Suppressor macrophage treated with lipopolysaccharide for 4 hours (primary cell): ENCODE data around the gene SORCS1.
"Not testable (repeated sequence)": the region's sequence is repeated elsewhere in the genome, so short reads cannot be mapped to it uniquely, and the experiment has no call there.

Experiments
- DNase-seq: peaks from one replicate; pipeline ENCODE4 v3.0.0-alpha.2; 2020

SORCS1 gene

DNA sequence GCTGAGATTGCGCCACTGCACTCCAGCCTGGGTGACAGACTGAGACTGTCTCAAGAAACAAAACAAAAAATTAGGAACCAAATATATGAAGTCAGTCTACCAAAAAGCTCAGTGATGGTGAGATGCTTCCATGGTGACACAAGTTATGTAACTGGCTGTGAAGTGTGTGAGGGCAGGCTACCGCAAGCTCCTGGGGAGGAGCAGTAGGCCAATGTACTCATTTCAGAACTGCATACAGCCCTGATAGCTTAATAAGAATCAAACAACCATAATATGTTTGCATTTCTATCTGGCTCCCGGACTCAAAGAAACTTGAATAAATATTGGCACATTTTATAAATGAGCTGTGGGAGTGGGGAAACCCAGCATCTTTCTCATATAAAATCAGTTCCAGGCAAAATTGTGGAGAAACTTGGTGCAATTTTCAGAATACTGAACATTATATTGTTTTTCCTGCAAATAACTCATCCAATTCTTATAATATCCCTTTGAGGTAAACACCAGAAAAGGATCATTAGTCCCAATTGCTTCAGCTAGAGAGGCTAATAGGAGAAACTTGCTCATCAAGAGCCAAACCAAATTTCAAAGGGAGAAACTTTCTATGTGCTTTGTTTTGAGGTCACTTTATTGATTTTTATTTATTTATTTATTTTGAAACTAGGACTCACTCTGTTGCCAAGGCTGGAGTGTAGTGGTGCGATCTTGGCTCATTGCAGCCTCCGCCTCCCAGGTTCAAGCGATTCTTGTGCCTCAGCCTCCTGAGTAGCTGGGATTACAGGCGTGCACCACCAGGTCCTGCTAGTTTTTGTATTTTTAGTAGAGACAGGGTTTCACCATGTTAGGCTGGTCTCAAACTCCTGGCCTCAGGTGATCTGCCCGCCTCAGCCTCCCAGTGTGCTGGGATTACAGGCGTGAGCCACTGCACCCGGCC is 127.0 kb downstream of the SORCS1 start:
- no peak for DNase-seq

DNA sequence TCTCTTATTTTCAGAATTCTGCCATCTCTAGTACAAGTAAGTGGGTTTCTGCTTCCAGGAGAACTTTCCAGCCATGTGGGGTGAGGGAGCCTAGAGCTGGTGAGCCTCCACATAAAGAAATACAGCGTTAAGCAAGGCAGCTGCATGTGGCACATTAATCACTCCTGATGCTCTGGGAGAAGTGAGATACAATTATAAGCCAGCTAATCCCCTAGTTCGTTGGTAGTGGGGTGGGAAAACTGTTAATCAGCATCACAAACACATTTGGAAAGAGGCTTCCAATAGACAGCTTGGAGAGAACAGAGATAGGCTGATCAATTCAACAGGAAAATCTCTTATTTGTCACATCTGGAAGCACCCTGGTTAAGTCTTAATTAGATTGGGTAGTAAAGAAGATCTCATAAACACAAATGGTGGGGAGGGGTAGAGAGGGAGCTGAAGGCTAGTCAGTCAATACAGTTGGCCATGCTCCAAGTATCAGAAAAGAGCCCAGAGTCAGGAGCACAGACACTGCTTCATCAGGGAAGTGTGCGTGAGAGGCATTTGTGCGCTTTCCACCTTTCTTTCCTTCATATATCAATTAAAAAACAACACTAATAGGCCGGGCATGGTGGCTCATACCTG is 130.6 kb downstream of the SORCS1 start:
- no peak for DNase-seq

DNA sequence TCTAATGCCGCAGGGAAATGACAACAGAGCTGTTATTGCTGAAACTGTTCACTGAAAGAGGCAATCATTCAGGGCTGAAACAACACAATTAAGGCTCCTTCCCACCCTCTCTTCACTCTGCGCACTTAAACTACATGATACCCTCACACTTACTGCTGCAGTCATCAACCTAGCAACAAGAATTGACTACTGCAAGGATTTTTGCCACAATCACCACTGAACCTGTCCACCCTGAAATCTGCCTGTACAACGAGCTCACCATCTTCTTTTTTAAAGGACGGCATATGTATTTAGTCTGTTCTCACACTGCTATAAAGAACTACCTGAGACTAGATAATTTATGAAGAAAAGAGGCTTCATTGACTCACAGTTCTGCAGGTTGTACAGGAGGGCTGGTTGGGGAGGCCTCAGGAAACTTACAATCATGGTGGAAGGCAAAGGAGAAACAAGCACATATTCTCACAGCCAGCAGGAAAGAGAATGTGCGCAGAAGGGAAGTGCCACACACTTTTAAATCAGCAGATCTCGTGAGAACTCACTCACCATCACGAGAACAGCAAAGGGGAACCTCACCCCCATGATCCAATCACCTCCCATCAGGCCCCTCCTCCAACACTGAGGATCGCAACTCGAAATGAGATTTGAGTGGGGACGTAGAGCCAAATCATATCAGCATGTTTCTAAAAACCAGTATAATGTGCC is 131.7 kb downstream of the SORCS1 start:
- DNase-seq: no peak

DNA sequence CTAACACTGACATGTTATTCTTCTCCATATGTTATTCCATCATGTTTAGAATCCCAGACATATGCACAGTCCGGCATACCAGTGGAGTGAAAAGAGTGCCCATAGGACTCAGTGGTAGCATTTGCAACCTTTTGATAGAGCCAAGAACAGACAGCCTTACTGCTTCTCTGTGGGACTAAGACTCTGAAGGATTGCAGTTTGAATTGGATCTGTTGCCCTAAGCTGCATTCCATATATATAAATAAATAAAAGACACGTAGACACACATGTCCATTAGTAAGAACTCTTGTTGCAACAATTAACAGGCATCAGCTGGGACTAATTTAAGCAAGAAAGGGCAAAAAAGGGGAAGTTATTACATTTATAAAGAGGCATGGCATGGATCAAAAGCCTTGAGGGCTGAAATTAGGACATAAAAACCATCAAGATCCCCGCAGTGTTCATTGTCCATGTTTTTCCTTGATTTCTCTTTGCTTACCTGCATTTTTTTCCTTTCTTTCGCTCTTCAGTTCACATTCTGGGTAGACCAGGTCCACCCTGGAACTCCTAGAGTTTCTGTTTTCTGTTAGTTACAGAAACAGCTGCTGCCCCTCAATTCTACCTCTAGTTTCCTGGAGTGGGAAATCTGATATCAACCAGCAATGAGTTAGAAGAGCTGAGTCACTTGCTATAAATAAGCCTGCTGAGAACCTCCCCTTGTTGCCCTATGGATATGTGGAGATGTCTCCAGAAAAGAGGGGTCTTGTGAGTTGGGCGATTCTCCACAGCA is 132.4 kb downstream of the SORCS1 start:
- DNase-seq: peak; percentile 39

DNA sequence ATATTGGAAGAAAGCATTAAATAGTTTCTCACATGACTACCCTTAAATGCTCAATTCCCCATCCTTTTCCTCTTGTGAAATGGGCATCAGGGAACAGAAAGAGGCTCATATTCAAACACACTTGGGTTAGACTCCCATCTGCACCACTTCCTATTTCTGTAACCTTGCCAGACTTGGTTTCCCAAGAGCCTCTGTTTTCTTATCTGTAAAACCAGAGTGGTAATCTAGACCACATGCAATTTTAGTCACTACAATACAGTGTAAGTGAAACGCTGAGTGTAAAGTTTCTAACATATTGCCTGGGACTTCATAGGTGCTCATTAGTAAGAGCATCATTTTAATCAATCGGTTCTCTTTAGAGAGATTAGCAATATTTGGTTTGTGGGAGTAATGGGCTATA is 136.3 kb downstream of the SORCS1 start:
- peak; percentile 54 for DNase-seq

DNA sequence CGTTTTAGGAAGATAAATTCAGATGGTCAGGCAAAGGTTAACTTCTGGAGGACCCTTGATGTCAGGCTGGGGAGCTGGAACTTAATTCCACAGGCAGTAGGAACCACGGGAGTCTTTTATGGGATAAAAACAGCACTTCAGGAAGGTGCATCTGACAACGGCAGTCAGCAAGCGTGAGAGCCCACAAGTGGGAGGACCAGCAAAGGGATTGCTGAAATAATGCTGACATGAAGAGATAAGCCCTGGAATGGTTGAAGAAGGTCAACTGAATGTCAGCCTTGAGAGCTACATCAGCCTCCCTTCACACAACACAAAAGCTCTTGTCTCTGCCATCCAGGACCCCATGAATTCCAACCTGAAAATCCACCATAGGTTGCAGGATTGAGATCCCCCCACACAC is 138.8 kb downstream of the SORCS1 start:
- no peak for DNase-seq

DNA sequence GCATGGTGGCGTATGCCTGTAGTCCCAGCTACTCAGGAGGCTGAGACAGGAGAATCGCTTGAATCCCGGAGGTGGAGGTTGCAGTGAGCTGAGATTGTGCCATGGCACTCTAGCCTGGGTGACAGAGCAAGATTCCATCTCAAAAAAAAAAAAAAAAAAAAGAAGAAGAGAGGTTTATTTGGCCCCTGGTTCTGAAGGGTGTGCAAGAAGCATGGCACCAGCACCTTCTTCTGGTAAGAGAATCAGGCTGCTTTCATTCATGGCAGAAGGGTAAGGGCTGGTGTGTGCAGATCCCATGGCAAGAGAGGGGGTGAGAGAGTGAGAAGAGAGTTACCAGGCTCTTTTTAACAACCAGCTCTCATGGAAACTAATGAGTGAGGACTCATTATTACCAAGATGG is 140.5 kb downstream of the SORCS1 start:
- DNase-seq: not testable (repeated sequence)

DNA sequence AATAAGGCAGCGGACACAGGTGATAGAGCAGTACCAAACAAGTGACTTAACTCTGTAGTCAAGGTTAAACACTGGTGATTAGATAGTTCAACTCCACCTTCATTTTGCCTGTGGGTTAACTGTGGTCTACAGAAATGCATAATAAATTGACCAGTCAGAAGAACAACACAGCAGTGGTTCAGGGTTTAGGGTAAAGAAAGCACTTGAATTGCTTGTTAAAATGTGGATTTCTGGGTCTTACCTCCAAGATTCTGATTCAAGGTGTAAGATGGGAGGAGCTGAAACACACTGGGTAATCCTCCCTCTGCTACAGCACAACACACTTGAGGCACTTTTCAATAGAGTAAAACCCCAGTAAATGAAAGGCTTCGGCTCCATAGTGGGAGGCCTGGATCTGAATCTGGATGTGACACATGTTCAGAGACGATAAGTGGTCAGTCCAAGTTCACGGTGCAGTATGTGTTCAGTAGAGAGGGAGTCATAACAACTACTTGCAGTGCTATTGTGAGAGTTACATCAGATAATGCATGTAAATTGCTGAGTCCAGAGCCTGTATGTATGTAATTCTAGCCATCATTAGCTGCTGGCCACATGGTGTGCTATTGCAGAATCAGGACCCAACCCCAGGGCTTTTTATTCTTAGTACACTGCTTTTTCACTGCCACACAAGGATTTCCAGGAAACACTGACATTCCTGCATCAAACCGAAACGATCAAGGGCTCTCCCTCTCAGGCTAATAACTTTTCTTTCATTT is 141.7 kb downstream of the SORCS1 start:
- DNase-seq: no peak

DNA sequence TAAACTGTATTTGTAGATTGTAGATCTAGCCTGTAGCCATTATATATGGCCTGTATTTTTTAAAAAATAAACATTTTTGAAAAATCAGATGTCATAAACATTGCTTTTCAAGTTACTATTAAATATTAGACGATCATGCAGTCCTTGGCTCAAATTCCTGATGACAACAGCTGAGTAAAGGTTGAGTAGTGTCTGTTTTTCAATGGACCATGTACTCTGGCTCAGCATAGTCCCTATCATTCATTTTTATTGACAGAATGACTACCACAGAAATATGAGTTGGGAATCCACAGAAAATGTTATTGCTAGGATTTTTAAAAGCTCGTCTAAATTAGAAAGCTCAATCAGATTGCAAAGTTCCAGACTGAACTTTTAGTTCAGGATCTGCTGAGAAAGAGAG is 145.4 kb downstream of the SORCS1 start:
- no peak for DNase-seq

DNA sequence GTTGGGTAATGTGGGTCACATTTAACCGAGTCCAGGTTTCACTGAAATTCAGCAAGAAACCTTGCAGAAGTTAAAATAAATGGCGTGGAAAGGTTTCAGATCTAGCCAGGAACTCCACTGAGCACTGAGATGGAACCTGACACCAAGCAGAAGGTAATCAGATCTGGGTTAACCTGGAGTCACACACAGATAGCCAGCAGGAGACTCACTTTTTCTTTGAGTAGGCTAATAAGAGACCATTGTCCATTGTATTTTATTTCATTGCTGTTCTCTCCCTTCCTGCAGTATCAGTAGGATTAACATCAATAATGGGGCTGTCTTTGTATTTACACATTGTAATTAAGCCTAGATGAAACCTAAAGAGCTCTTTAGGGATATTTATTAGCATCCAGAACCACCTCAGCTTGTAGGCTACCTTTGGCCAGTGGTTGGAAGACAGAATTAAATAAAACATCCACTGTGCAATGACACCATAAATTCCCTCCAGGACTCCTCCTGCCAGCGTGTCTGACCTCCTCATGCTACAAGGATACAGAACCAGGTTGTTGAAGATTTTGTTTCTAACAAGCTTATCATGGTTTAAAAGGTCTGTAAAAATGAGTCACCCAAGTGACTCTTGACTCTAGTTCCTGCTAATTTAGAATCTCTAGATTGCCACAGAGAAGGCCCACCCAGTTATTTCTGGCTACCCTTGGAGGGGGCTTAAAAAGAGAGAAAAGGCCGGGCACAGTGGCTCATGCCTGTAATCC is 151.1 kb downstream of the SORCS1 start:
- DNase-seq: no peak

DNA sequence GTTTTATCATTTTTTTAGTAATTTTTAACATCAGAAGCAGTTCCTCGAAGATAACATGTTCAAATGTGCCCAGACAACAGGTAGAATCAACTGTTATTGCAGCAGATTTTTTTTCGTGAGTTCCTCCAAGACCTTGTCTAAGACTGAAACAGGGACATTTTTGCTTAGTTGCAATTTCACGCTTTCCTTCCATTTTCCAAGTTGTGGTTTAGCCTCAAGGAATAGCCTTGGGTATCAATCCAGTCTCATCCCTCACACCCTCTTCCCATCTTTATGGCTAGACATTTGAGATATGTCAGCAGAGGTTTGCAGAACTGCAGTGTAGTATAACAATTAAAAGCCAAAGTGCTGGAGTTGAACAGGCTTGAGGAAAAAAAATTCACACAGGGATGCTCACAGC is 152.5 kb downstream of the SORCS1 start:
- DNase-seq: no peak

DNA sequence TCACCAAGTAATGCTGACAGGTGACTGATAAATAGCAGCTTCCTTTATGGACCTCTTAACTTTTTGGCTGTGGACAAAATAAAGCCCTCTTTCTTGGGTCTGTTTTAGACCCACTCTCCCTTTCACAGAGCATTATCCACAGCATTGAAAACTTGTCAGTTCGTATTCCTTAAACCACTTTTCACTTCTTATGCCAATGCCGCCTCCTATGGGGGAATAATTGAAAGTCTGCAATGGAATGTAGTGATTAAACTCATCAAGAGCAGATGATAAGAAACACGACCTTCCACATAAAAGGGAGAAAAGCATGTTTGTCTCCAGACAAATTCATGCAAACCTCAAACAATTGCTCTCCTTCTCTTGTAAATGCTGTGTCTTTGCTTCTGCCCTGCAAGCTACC is 153.4 kb downstream of the SORCS1 start:
- peak; percentile 42 for DNase-seq

DNA sequence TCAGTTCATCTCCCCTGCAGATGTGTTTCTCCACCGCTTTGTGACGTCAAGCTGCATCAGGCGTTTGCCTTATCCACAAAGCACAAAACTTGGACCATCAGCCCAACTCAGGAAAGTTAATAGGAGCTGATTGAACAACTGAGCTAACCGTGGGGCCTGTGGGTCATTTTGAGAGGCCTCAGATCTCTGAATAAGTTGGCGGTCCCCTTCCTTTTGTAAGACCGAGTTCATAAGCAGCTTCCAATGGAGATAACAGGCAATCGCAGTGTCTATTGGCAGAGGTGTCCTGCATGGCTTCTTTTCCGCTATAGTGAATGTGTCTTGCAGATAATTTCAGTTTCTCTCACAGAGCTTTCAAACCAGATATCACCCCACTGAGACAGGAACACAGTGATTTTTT is 154.0 kb downstream of the SORCS1 start:
- DNase-seq: no peak

DNA sequence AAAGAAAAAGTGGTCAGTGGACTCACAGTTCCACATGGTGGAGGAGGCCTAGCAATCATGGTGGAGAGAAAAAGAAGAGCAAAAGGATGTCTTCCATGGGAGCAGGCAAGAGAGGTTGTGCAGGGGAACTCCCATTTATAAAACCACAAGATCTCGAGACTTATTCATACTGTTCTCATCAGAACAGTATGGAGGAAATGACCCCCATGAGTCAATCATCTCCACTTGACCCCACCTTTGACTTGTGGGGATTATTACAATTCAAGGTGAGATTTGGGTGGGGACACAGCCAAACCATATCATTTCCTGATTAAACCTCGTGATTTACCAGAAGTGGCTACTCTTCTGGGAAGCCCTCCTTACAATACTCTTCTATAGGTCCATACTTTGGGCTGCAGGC is 160.1 kb downstream of the SORCS1 start:
- no peak for DNase-seq

DNA sequence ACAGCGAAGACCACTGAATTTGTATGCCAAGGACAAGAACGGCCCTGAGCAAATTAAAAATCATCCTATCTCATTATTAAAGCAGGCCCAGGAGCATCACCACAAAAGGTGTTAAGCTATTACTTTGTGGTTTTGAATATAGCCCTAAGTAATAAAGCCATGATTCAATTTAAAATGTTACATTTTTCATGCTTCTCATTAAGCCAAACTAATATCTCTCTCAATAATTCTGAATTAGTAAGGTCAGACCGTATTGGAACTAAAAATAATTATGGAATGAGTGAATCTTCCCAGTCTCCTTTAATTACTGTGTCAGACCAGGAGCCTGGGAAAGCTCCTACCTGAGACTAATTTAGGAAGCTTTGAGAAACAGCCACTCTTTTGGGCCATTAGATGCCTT is 162.4 kb downstream of the SORCS1 start:
- DNase-seq: no peak

DNA sequence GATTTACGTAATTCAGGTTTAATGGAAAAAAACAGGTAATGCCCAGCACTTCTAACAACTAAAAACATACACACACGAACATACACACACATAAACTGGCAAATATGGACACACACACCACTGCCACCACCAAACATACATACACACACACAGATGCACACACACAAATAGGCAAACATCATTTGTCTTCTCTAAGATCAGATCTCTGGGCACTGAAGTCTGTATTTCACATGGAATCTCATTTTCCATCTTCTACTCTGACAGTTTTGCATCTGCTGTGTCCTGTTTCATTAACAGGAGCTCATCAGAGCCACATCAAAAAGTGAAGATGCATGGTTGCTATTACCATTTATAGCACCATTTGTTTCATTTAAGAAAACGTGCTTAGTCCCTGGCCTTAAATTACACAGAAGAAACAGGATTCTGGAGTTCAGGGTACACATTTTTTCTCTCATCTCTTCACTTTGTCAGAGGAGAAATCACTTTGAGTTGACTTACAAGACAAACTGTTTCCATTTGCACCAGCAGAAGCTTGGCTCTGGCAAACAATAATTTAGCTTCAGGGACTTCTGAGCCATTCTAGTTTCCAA is 165.3 kb downstream of the SORCS1 start:
- no peak for DNase-seq

DNA sequence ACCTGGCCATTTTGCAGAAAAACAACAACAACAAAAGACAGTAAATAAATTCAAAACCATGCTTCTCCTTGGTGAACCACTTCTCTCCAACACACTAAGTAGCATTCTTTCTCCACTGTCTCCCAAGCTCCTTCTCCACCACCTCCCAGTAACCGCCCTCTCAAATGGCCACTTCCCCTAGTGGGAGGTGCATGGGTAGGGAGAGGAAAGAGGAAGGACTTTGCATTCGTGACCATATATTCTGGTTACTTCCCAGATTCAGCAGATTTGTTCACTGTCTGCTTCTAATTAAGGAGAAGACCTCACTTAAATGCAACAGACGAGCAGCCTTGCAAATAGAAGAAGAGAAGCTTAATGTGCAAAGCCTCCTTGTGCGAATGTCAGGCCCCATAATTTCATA is 166.8 kb downstream of the SORCS1 start:
- peak; percentile 86 for DNase-seq

DNA sequence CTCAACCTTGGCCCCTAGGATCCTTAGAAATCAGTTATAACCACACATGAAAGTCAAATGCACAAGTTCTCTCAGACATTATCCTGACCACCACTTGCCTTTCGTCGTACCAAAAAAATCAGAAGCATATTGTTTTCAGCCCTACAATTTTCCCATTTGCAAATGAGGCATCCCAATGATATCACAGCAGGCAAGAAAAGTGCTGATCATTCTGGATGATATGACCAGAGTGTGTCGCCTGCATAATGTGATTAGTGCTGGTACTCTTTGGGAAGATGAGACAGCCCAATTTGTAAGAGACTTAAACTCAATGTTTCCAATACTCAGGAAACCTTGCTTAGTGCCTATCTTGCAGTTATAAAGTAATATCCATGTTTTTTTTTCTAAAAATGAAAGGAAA is 168.0 kb downstream of the SORCS1 start:
- no peak for DNase-seq

DNA sequence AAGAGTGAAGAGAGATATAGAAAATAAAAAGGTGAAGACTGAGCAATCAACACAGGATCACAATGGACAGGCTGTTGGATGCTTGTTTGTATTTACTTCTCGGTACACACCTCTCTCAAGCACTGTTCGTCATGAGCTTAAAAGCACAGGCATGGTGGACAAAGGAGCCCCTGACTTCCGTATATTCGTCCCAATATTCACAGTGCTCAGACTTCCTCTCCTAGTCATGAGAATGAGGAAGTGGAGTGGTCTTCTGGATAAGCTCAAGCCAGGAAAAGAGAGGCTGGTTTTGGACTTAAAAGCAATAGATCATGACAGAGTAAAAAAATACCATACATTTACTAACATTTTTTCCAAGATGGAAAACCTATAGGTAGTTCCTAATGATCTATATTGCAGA is 172.5 kb downstream of the SORCS1 start:
- peak; percentile 69 for DNase-seq

DNA sequence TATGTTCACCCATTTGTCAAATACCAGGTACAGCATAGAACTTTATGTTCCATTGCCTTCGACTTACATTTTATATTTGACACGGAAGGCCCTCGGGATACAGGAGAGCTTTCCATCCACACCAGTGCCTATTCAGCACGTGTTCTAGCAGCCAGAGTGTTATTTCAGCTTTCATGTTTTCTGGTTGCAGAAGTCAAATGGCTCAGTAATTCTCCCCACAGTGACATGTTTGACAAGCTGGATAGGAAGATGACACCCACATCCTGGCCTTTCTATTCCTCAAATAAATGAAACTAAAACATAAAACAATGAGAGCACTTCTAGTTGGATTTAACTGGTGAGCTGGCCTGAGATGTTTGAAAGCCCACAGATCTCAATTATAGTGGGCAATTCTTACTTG is 173.4 kb downstream of the SORCS1 start:
- peak; percentile 66 for DNase-seq

DNA sequence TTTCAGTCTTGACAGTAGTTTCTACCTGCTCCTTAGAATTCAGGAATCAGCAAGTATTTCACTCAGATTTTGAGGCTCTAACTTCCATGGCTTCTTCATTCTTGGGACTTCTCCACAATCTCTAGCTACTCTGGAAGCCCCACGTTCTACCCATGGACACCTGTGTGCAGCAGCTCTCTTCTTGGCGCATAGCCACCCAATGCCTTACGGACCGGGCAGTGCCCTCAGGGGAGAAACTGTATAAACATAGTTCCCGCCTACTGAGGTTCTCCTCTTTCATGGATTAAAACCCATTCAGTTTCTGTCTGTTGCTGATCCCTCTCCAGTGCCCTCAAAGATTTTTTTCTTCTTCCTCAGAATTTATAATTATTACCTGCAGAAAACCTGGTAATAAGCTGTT is 177.1 kb downstream of the SORCS1 start:
- no peak for DNase-seq
